HG03469 (cell line): ENCODE measurements around the gene DENND1B.

Experiments used
- ATAC-seq: cut with Tn5 transposase; IDR thresholded peaks from one replicate; pipeline ENCODE4 v1.9.1; 2021; ENCODE audit warnings: mild to moderate bottlenecking, moderate library complexity, moderate number of reproducible peaks; ENCODE audit not compliant: unreplicated experiment

Gene DENND1B

GRCh38 chr1:197686702-197687355 lies 88.5 kb downstream of the DENND1B start:
- no peak for ATAC-seq

GRCh38 chr1:197686231-197686630 lies 89.0 kb downstream of the DENND1B start:
- ATAC-seq = no peak

- ATAC-seq = no peak
Measured at GRCh38 chr1:197685785-197686184, 89.5 kb downstream of the DENND1B start.

- ATAC-seq = no peak
Measured at GRCh38 chr1:197683895-197684553, 91.3 kb downstream of the DENND1B start.

GRCh38 chr1:197683280-197683679 lies 92.0 kb downstream of the DENND1B start:
- ATAC-seq = no peak

- no peak for ATAC-seq
Measured at GRCh38 chr1:197680311-197680710, 95.0 kb downstream of the DENND1B start.

- no peak for ATAC-seq
Measured at GRCh38 chr1:197677752-197678295, 97.5 kb downstream of the DENND1B start.

- ATAC-seq = no peak
Measured at GRCh38 chr1:197677313-197677712, 98.0 kb downstream of the DENND1B start.

- no peak for ATAC-seq
Measured at GRCh38 chr1:197675583-197676208, 99.6 kb downstream of the DENND1B start.

GRCh38 chr1:197674286-197674685 lies 101.0 kb downstream of the DENND1B start:
- ATAC-seq = no peak

- no peak for ATAC-seq
Measured at GRCh38 chr1:197673292-197673691, 102.0 kb downstream of the DENND1B start.

GRCh38 chr1:197672347-197672746 lies 102.9 kb downstream of the DENND1B start:
- no peak for ATAC-seq

- ATAC-seq = no peak
Measured at GRCh38 chr1:197671920-197672319, 103.4 kb downstream of the DENND1B start.

GRCh38 chr1:197671140-197671539 lies 104.1 kb downstream of the DENND1B start:
- ATAC-seq = no peak

- ATAC-seq = no peak
Measured at GRCh38 chr1:197666769-197667285, 108.5 kb downstream of the DENND1B start.

GRCh38 chr1:197664391-197664790 lies 110.9 kb downstream of the DENND1B start:
- no peak for ATAC-seq

GRCh38 chr1:197663162-197663953 lies 111.9 kb downstream of the DENND1B start:
- no peak for ATAC-seq

GRCh38 chr1:197660389-197660788 lies 114.9 kb downstream of the DENND1B start:
- no peak for ATAC-seq

GRCh38 chr1:197659171-197659570 lies 116.1 kb downstream of the DENND1B start:
- ATAC-seq = no peak

- ATAC-seq = no peak
Measured at GRCh38 chr1:197649188-197649587, 126.1 kb downstream of the DENND1B start.

GRCh38 chr1:197638316-197638715 lies 137.0 kb downstream of the DENND1B start:
- no peak for ATAC-seq
